Liver (tissue), 9 donors: ENCODE results near the gene HYCC1. TPM values are rescaled to one million over a fixed set of nuclear protein-coding genes. Genes with fewer than 3 reads are reported as not detected.

Experiments used
- DNase-seq: peaks from one replicate; pipeline ENCODE4 v3.0.0-alpha.2; 2017; ENCODE audit warnings: low spot score
- H3K27ac ChIP-seq, 2 donors: one replicate each; pipeline ENCODE4 v1.7.0; 2013; ENCODE audit warnings: inconsistent platforms in 2 of 2, low read length in 2 of 2, control low read depth in 1 of 2, low read depth in 1 of 2, mild to moderate bottlenecking in 1 of 2
- H3K27me3 ChIP-seq, 4 donors: one replicate each; pipeline versions ENCODE4 v1.6.1 to v1.7.0; 2013; ENCODE audit warnings: low read length in 3 of 4, inconsistent platforms in 1 of 4, mild to moderate bottlenecking in 1 of 4, moderate library complexity in 1 of 4; ENCODE audit not compliant: control insufficient read depth in 4 of 4, insufficient read depth in 4 of 4
- H3K36me3 ChIP-seq, 4 donors: one replicate each; pipeline versions ENCODE4 v1.6.1 to v1.7.0; 2013; ENCODE audit warnings: low read length in 3 of 4, mild to moderate bottlenecking in 3 of 4, low read depth in 1 of 4, moderate library complexity in 1 of 4; ENCODE audit not compliant: control insufficient read depth in 4 of 4, insufficient read depth in 3 of 4
- H3K4me1 ChIP-seq, 4 donors: one replicate each; pipeline versions ENCODE4 v1.6.1 to v1.7.0; 2013; ENCODE audit warnings: low read length in 3 of 4, mild to moderate bottlenecking in 3 of 4, moderate library complexity in 1 of 4; ENCODE audit not compliant: control insufficient read depth in 4 of 4, insufficient read depth in 4 of 4
- H3K4me3 ChIP-seq, 3 donors: one replicate each; pipeline versions ENCODE4 v1.6.1 to v1.7.0; 2013; ENCODE audit warnings: low read length in 3 of 3, control low read depth in 1 of 3, low read depth in 1 of 3, mild to moderate bottlenecking in 1 of 3
- H3K9ac ChIP-seq, 2 donors: one replicate each; pipeline ENCODE4 v1.7.0; 2013; ENCODE audit warnings: low read length in 2 of 2, mild to moderate bottlenecking in 2 of 2, moderate library complexity in 2 of 2, control low read depth in 1 of 2, low read depth in 1 of 2
- H3K9me3 ChIP-seq, 4 donors: one replicate each; pipeline versions ENCODE4 v1.6.1 to v1.7.0; 2013; ENCODE audit warnings: low read length in 3 of 4; ENCODE audit not compliant: control insufficient read depth in 4 of 4
- EGR1 ChIP-seq, 2 donors: IDR thresholded peaks; 2 replicates each; pipeline ENCODE4 v1.6.1; 2016 to 2018; ENCODE audit warnings: antibody characterized with exemption in 2 of 2, low read depth in 2 of 2
- FOXA1 ChIP-seq: IDR thresholded peaks from 2 replicates; pipeline ENCODE4 v1.6.1; 2016; ENCODE audit warnings: antibody characterized with exemption
- FOXA2 ChIP-seq: IDR thresholded peaks from 2 replicates; pipeline ENCODE4 v1.6.1; 2016; ENCODE audit warnings: antibody characterized with exemption
- GABPA ChIP-seq, 2 donors: IDR thresholded peaks in 1 of 2; conservative IDR thresholded peaks in 1 of 2; 2 replicates each; pipeline ENCODE4 v1.6.1; 2016; ENCODE audit warnings: antibody characterized with exemption in 2 of 2, mild to moderate bottlenecking in 1 of 2, moderate library complexity in 1 of 2
- HNF4A ChIP-seq, 2 donors: conservative IDR thresholded peaks; 2 replicates each; pipeline ENCODE4 v1.6.1; 2016; ENCODE audit warnings: antibody characterized with exemption in 2 of 2, mild to moderate bottlenecking in 2 of 2
- HNF4G ChIP-seq: IDR thresholded peaks from 2 replicates; pipeline ENCODE4 v1.6.1; 2016; ENCODE audit warnings: antibody characterized with exemption
- JUND ChIP-seq, 2 donors: IDR thresholded peaks; 2 replicates each; pipeline ENCODE4 v1.6.1; 2016; ENCODE audit warnings: antibody characterized with exemption in 2 of 2
- MAX ChIP-seq: IDR thresholded peaks from 2 replicates; pipeline ENCODE4 v1.6.1; 2016; ENCODE audit warnings: antibody characterized with exemption
- NR2F2 ChIP-seq: IDR thresholded peaks from 2 replicates; pipeline ENCODE4 v1.6.1; 2016; ENCODE audit warnings: antibody characterized with exemption
- RAD21 ChIP-seq, 2 donors: IDR thresholded peaks; 2 replicates each; pipeline ENCODE4 v1.6.1; 2016; ENCODE audit warnings: antibody characterized with exemption in 2 of 2, mild to moderate bottlenecking in 2 of 2
- REST ChIP-seq: IDR thresholded peaks from 2 replicates; pipeline ENCODE4 v1.6.1; 2016; ENCODE audit warnings: antibody characterized with exemption, mild to moderate bottlenecking
- RXRA ChIP-seq, 2 donors: IDR thresholded peaks; 2 replicates each; pipeline ENCODE4 v1.6.1; 2017 to 2018; ENCODE audit warnings: antibody characterized with exemption in 2 of 2, mild to moderate bottlenecking in 1 of 2
- SP1 ChIP-seq: IDR thresholded peaks from 2 replicates; pipeline ENCODE4 v1.6.1; 2018; ENCODE audit warnings: antibody characterized with exemption, mild to moderate bottlenecking
- TAF1 ChIP-seq: conservative IDR thresholded peaks from 2 replicates; pipeline ENCODE4 v1.6.1; 2016; ENCODE audit warnings: antibody characterized with exemption, mild to moderate bottlenecking
- YY1 ChIP-seq: IDR thresholded peaks from 2 replicates; pipeline ENCODE4 v1.6.1; 2016; ENCODE audit warnings: antibody characterized with exemption, mild to moderate bottlenecking
- ZBTB33 ChIP-seq: IDR thresholded peaks from 2 replicates; pipeline ENCODE4 v1.6.1; 2016; ENCODE audit warnings: antibody characterized with exemption
- WGBS: extraction: QIAGEN DNeasy Blood & Tissue Kit; methylation state at CpG from one replicate; pipeline ENCODE4 v1.1.7; 2013; 5-methylcytosine and 5-hydroxymethylcytosine counted together
- polyA plus RNA-seq, 2 donors: library from polyadenylated mRNA; stranded (reverse) in 1 of 2; unstranded in 1 of 2; fragments of 200-250 nt in 1 of 2; fragments of >200 nt in 1 of 2; fragmentation: Nextera tagmentation in 1 of 2; extraction: Ambion mirVana in 1 of 2; gene quantifications; one replicate each; pipeline versions ENCODE4 v1.2.1 to v1.2.3, GENCODE V29; 2013 to 2015
- total RNA-seq, 2 donors: library from RNA; depleted of rRNA; stranded (reverse); fragments of >200 nt; gene quantifications; one replicate each; pipeline ENCODE4 v1.2.3, GENCODE V29; 2014
- TF ChIP-seq, protein P1 (sequence below): fragments of 150-350 bp; IDR thresholded peaks from 2 replicates; pipeline ENCODE4 v1.5.1; 2017; ENCODE audit warnings: improper control_type of control experiment, low read depth, low read length; ENCODE audit not compliant: missing input control
- TF ChIP-seq, protein P2 (sequence below): IDR thresholded peaks from 2 replicates; pipeline ENCODE4 v1.6.1; 2016; ENCODE audit warnings: antibody characterized with exemption
- donor health status: healthy.
- donor health status: healthy.
- donor health status: healthy.
- donor health status: healthy.
- donor health status: healthy.

The HYCC1 gene
- 10 to 100 TPM; 15.1 to 19.0 TPM for total RNA-seq
- 1 to 10 TPM; 5.6 to 6.0 TPM for polyA plus RNA-seq

DNA sequence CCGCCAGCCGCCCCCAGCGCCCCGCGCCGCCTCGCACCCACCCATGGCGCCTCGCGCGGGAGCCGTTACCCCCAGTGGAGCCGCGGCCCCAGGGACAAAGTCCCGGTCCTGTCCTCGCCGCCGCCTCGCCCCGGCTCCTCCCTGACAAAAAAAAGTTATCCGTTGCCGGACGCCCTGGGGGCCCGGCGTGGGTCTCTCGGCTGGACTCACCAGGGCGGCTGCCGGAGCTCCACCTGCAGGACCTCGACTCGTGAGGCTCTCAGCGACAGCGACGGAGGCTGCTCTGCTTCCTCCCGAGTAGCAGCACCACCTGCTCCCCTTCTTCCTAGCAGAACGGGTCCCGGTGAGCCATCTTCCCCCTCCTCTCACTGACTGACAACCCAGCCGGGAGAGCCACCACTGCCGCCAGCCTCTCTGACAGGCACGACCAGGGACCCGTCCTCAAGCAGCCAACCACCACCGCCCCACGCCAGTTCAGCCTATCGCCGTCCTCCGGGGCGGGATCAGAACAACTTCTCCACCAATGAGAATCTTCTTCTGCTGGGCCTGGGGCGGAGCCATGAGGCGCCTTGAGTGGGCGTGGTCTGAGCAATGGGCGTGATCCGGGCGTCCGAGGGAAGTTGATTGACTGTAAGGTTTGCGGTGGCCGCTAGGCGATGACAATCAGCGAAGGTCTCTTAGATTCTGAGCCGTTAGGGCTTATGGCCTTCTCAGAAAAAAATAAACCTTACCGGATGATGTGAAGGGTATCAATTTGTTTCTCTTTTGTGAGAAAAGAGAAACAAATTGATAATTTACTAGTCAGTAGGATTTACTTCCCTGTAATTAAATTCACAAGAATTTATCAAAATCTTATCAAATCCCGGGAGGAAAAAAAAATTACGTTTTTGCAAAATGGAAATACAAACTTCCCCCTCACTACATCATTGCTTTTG is at the start of gene HYCC1:
Gene HYCC1 (minus strand): TSS at position 416 of the 935 bp plus-strand sequence. CDS start 23,019 bp downstream, outside the sequence.
- H3K27ac ChIP-seq, result peak within 1 kb of the TSS; percentile 16 to 29
- no peaks in the 10 kb centered on the region for H3K9me3 ChIP-seq
- WGBS, result 2% methylated on average over 61 of the region's 61 CpGs
- H3K9ac ChIP-seq, result peak within 1 kb of the TSS in 1 of 2 donors; percentile 43
- no peaks in the 10 kb centered on the region for H3K27me3 ChIP-seq
- H3K36me3 ChIP-seq, result no peaks in the 10 kb centered on the region
- TF ChIP-seq FOXA2 (no peak), REST (peak; percentile 80), EGR1 (IDR thresholded peaks at IDR 0.05; ENCODE audit: low read depth in 2 of 2) (peak in 1 of 2 donors; percentile 41), SP1 (peak; percentile 99), JUND (IDR thresholded peaks at IDR 0.05) (peak; percentile 34 to 44), HNF4G (no peak), HNF4A (conservative IDR thresholded peaks at IDR 0.05) (peak; percentile 51 to 52), TAF1 (peak; percentile 96), NR2F2 (no peak), FOXA1 (no peak), RAD21 (IDR thresholded peaks at IDR 0.05) (peak; percentile 49 to 69), ZBTB33 (peak; percentile 50), GABPA (IDR thresholded peaks at IDR 0.05 in 1 of 2, conservative IDR thresholded peaks at IDR 0.05 in 1 of 2) (peak in 1 of 2 donors; percentile 57), MAX (peak; percentile 74), YY1 (peak; percentile 83), RXRA (IDR thresholded peaks at IDR 0.05) (peak in 1 of 2 donors; percentile 24)
- TF ChIP-seq, protein P1, sequence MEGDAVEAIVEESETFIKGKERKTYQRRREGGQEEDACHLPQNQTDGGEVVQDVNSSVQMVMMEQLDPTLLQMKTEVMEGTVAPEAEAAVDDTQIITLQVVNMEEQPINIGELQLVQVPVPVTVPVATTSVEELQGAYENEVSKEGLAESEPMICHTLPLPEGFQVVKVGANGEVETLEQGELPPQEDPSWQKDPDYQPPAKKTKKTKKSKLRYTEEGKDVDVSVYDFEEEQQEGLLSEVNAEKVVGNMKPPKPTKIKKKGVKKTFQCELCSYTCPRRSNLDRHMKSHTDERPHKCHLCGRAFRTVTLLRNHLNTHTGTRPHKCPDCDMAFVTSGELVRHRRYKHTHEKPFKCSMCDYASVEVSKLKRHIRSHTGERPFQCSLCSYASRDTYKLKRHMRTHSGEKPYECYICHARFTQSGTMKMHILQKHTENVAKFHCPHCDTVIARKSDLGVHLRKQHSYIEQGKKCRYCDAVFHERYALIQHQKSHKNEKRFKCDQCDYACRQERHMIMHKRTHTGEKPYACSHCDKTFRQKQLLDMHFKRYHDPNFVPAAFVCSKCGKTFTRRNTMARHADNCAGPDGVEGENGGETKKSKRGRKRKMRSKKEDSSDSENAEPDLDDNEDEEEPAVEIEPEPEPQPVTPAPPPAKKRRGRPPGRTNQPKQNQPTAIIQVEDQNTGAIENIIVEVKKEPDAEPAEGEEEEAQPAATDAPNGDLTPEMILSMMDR, result peak; percentile 70
- TF ChIP-seq, protein P2, sequence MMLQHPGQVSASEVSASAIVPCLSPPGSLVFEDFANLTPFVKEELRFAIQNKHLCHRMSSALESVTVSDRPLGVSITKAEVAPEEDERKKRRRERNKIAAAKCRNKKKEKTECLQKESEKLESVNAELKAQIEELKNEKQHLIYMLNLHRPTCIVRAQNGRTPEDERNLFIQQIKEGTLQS, result no peak
- H3K4me3 ChIP-seq, result peak within 1 kb of the TSS; percentile 74 to 98 (median 75)
- H3K4me1 ChIP-seq, result peaks cover 2 to 25% (median 11%) of the 10 kb centered on the region in 4 donors
- peak; percentile 98 for DNase-seq
